Testis (tissue), 2 donors: ENCODE results near the gene PAX3.

Experiments used
- POLR2A ChIP-seq: fragments of 450-650 bp; IDR thresholded peaks from one replicate; pipeline ENCODE4 v1.6.1; 2017; ENCODE audit warnings: antibody characterized with exemption, mild to moderate bottlenecking, moderate library complexity
- TF ChIP-seq, protein P1 (sequence below), 3 experiments: fragments of 450-650 bp in 2 of 3; fragments of 200-600 bp in 1 of 3; sonication (generic) in 1 of 3; IDR thresholded peaks; one replicate each; pipeline ENCODE4 v1.5.1; 2016 to 2019; ENCODE audit warnings: antibody characterized with exemption in 3 of 3, mild to moderate bottlenecking in 2 of 3, moderate library complexity in 1 of 3

DNA sequence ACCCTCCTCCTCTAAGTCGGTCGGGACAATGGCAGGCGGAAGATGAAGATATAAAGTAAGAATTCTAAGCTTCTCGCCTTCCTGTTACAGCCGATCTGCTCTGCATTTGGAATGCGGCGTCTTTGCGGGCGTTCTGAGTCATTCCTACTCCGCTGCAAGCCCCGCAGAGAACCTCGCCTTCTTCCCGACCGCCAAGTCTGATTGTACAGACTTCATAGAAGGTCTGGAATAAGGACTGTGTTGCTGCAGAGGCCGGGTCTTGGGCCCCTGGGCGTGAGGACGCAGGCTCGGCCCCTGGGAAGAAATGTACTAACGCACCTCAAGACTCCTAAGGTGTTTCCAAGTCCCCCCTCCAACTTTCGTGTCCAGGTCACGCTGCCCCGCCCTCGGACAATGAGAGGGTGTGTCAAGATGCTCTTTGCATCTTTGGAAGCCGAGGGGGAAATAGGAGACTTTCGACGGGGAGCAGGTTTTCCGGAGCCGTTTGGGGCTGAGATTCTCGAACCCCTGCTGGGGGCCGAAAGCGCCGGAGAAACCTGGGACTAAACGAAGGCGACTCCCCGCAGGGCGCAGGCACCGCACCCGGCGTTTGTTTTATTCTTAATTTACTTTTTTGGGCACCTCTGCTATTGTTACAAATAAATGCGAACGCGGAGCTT is 12.7 kb upstream of the PAX3 start:
- no peak for TF ChIP-seq POLR2A
- TF ChIP-seq, protein P1, sequence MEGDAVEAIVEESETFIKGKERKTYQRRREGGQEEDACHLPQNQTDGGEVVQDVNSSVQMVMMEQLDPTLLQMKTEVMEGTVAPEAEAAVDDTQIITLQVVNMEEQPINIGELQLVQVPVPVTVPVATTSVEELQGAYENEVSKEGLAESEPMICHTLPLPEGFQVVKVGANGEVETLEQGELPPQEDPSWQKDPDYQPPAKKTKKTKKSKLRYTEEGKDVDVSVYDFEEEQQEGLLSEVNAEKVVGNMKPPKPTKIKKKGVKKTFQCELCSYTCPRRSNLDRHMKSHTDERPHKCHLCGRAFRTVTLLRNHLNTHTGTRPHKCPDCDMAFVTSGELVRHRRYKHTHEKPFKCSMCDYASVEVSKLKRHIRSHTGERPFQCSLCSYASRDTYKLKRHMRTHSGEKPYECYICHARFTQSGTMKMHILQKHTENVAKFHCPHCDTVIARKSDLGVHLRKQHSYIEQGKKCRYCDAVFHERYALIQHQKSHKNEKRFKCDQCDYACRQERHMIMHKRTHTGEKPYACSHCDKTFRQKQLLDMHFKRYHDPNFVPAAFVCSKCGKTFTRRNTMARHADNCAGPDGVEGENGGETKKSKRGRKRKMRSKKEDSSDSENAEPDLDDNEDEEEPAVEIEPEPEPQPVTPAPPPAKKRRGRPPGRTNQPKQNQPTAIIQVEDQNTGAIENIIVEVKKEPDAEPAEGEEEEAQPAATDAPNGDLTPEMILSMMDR (IDR thresholded peaks at IDR 0.05) = no peak
